A673 (cell line): ENCODE measurements around the gene ATP10D.

Source experiments
- CTCF ChIP-seq: fragments of 300-800, 200-600 bp; sonication (generic); conservative IDR thresholded peaks from 2 replicates; pipeline ENCODE4 v1.5.1; 2017; ENCODE audit warnings: low read depth, mild to moderate bottlenecking, antibody characterized with exemption, low read length, moderate library complexity, mixed read lengths
- EZH2 ChIP-seq: fragments of 200-600 bp; sonication (generic); IDR thresholded peaks from 2 replicates; pipeline ENCODE4 v1.6.1; 2017; ENCODE audit warnings: borderline replicate concordance, low read depth, mild to moderate bottlenecking, mixed read lengths, antibody characterized with exemption, low read length; ENCODE audit not compliant: poor library complexity, severe bottlenecking

GRCh38 chr4:47475411-47475810 lies 9.7 kb upstream of the ATP10D start:
- TF ChIP-seq CTCF (no peak), EZH2 (no peak)
